OCI-LY3 (cell line): ENCODE data around the gene MAN1A1.

Source experiments
- H2AFZ ChIP-seq: fragments of 200-600, 300-600 bp; shearing (Covaris generic); 2 replicates; pipeline ENCODE4 v1.6.0; 2014; ENCODE audit warnings: antibody characterized with exemption, low read depth, low read length
- H3K27ac ChIP-seq: fragments of 200-600, 300-600 bp; sonication (generic); 2 replicates; pipeline ENCODE4 v1.5.1; 2014; ENCODE audit warnings: mild to moderate bottlenecking, low read length, moderate library complexity, mixed read lengths
- H3K27me3 ChIP-seq: fragments of 200-600, 300-600 bp; sonication (generic); 2 replicates; pipeline ENCODE4 v1.6.1; 2014; ENCODE audit warnings: low read depth, low read length, mixed read lengths
- H3K36me3 ChIP-seq: fragments of 200-600, 300-600 bp; sonication (generic); replicated peaks from 2 replicates; pipeline ENCODE3; 2014; ENCODE audit warnings: low read depth, low read length, mixed read lengths
- H3K4me1 ChIP-seq: fragments of 300-600, 200-600 bp; sonication (generic); 2 replicates; pipeline ENCODE4 v1.6.1; 2014; ENCODE audit warnings: low read length, mixed read lengths
- H3K4me2 ChIP-seq: fragments of 200-600, 300-600 bp; sonication (generic); 2 replicates; pipeline ENCODE4 v1.6.1; 2014; ENCODE audit warnings: low read length, mixed read lengths
- H3K4me3 ChIP-seq: fragments of 300-600, 200-600 bp; sonication (generic); 2 replicates; pipeline ENCODE4 v1.5.1; 2014; ENCODE audit warnings: antibody characterized with exemption, mild to moderate bottlenecking, low read length, moderate library complexity
- H3K79me2 ChIP-seq: fragments of 300-600, 200-600 bp; shearing (Covaris generic); 2 replicates; pipeline ENCODE4 v1.6.1; 2014; ENCODE audit warnings: mild to moderate bottlenecking, low read length, mixed read lengths
- H3K9ac ChIP-seq: fragments of 300-600, 200-600 bp; shearing (Covaris generic); 2 replicates; pipeline ENCODE4 v1.6.0; 2014; ENCODE audit warnings: mild to moderate bottlenecking, low read length, moderate library complexity
- H3K9me3 ChIP-seq: fragments of 200-600, 300-600 bp; shearing (Covaris generic); 2 replicates; pipeline ENCODE4 v1.6.1; 2014; ENCODE audit warnings: low read length, mixed read lengths; ENCODE audit not compliant: insufficient read depth
- H4K20me1 ChIP-seq: fragments of 200-600, 300-600 bp; sonication (generic); 2 replicates; pipeline ENCODE4 v1.6.1; 2016; ENCODE audit warnings: low read length, mixed read lengths; ENCODE audit not compliant: insufficient read depth
- EZH2phosphoT487 ChIP-seq: fragments of 200-600 bp; shearing (Covaris generic); IDR thresholded peaks from 2 replicates; pipeline ENCODE4 v1.6.1; 2018; ENCODE audit warnings: antibody characterized with exemption, mixed run types, low read depth
- TF ChIP-seq, protein P1 (sequence below): fragments of 200-600, 300-600 bp; sonication (generic); IDR thresholded peaks from 2 replicates; pipeline ENCODE4 v1.5.1; 2014; ENCODE audit warnings: antibody characterized with exemption, low read length, low read depth

Gene MAN1A1

GRCh38 chr6:119337762-119338161 lies 11.8 kb downstream of the MAN1A1 start:
- no peak for TF ChIP-seq EZH2phosphoT487
- TF ChIP-seq, protein P1, sequence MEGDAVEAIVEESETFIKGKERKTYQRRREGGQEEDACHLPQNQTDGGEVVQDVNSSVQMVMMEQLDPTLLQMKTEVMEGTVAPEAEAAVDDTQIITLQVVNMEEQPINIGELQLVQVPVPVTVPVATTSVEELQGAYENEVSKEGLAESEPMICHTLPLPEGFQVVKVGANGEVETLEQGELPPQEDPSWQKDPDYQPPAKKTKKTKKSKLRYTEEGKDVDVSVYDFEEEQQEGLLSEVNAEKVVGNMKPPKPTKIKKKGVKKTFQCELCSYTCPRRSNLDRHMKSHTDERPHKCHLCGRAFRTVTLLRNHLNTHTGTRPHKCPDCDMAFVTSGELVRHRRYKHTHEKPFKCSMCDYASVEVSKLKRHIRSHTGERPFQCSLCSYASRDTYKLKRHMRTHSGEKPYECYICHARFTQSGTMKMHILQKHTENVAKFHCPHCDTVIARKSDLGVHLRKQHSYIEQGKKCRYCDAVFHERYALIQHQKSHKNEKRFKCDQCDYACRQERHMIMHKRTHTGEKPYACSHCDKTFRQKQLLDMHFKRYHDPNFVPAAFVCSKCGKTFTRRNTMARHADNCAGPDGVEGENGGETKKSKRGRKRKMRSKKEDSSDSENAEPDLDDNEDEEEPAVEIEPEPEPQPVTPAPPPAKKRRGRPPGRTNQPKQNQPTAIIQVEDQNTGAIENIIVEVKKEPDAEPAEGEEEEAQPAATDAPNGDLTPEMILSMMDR = no peak
- no peak overlapping the region for H3K4me2 ChIP-seq
- no peaks in the 10 kb centered on the region for H3K36me3 ChIP-seq
- no peaks in the 10 kb centered on the region for H3K9me3 ChIP-seq
- no peaks in the 10 kb centered on the region for H3K27me3 ChIP-seq
- H3K79me2 ChIP-seq = no peaks in the 10 kb centered on the region; the same call in 1 of the 2 replicates
- no peak overlapping the region for H3K9ac ChIP-seq
- no peak overlapping the region for H3K4me3 ChIP-seq
- no peak overlapping the region for H2AFZ ChIP-seq
- H4K20me1 ChIP-seq = no peaks in the 10 kb centered on the region
- H3K4me1 ChIP-seq = no peaks in the 10 kb centered on the region; the same call in 1 of the 2 replicates
- H3K27ac ChIP-seq = no peak overlapping the region

DNA sequence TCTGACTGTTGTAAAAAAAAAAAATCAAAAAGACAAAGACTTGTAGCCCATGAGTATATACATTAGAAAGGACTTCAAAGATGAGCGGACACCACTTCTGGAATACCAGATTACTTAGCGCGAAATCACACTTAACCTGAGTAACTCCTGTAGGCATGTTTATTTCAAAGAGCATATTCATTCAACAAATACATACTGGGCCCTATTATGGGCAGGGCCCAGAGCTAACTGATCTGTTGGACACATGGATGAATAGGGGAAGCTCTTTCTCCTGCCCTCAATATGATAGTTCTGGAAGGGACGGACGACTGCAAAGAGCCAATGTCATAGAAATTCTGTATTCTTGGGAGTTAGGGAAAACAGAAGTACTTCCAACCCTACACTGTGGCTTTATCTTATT lies 12.3 kb downstream of the MAN1A1 start:
- Histone ChIP-seq H2AFZ (no peak overlapping the region), H3K4me3 (no peak overlapping the region), H3K36me3 (no peaks in the 10 kb centered on the region), H3K4me1 (no peaks in the 10 kb centered on the region; the same call in 1 of the 2 replicates), H3K4me2 (no peak overlapping the region), H3K27ac (no peak overlapping the region), H3K27me3 (no peaks in the 10 kb centered on the region), H4K20me1 (no peaks in the 10 kb centered on the region), H3K79me2 (no peaks in the 10 kb centered on the region; the same call in 1 of the 2 replicates), H3K9me3 (no peaks in the 10 kb centered on the region), H3K9ac (no peak overlapping the region)
- TF ChIP-seq EZH2phosphoT487 = no peak
- TF ChIP-seq, protein P1 = no peak

GRCh38 chr6:119334535-119335264 lies 14.9 kb downstream of the MAN1A1 start:
- Histone ChIP-seq H3K4me2 (no peak overlapping the region), H3K4me3 (no peak overlapping the region), H3K27ac (no peak overlapping the region), H3K27me3 (no peaks in the 10 kb centered on the region), H3K4me1 (peaks cover 6% of the 10 kb centered on the region), H3K36me3 (no peaks in the 10 kb centered on the region), H4K20me1 (no peaks in the 10 kb centered on the region), H3K79me2 (no peaks in the 10 kb centered on the region), H2AFZ (no peak overlapping the region), H3K9me3 (no peaks in the 10 kb centered on the region), H3K9ac (no peak overlapping the region)
- TF ChIP-seq, protein P1 = no peak
- no peak for TF ChIP-seq EZH2phosphoT487

DNA sequence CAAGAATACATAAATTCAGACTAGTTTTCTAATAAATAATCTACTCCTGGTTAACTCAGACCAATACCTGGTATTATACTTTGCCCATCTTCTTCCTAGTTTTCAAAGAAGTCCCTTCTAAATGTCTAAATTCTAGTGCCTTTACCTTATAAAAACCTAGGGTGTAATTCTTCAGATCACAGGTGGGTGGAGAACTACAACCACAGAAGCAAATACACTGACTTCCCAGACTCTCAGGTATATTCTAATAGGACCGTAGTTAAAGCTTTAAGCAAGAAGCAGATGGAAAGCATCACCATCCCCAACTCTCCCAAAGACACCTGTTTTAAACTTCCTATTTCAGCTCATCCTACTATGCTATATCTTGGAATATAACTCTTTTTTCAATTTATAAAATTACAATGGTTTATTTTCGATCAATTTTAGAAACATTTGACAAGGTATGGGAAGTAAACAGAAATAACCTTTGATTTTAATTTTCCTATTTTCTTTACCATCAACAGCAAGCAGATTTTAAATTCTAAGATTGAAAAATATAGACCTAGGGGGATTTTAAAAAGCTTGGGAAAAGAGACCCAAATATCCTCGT lies 15.8 kb downstream of the MAN1A1 start:
- no peak overlapping the region for H3K9ac ChIP-seq
- H4K20me1 ChIP-seq = no peaks in the 10 kb centered on the region
- H3K27ac ChIP-seq = no peak overlapping the region
- no peak overlapping the region for H3K4me2 ChIP-seq
- no peak overlapping the region for H3K4me3 ChIP-seq
- H3K4me1 ChIP-seq = peaks cover 6% of the 10 kb centered on the region
- H3K27me3 ChIP-seq = no peaks in the 10 kb centered on the region
- TF ChIP-seq, protein P1 = peak; percentile 61
- TF ChIP-seq EZH2phosphoT487 = no peak
- H2AFZ ChIP-seq = no peak overlapping the region
- no peaks in the 10 kb centered on the region for H3K36me3 ChIP-seq
- no peaks in the 10 kb centered on the region for H3K9me3 ChIP-seq
- H3K79me2 ChIP-seq = no peaks in the 10 kb centered on the region
